Glutamatergic neuron (in vitro differentiated cells): Measurements from ENCODE around the gene ABCA12. TPM values are rescaled to one million over a fixed set of nuclear protein-coding genes. Genes with fewer than 3 reads are reported as not detected.

Source experiments
- DNase-seq: peaks from one replicate; pipeline ENCODE4 v3.0.0; 2022
- H3K27ac Mint-ChIP-seq: one replicate; pipeline ENCODE4 v1.8.0; 2020; ENCODE audit warnings: mild to moderate bottlenecking, mixed read lengths, inconsistent platforms; ENCODE audit not compliant: unreplicated experiment
- H3K27me3 Mint-ChIP-seq: one replicate; pipeline ENCODE4 v1.8.0; 2020; ENCODE audit warnings: mild to moderate bottlenecking, moderate library complexity, mixed read lengths, inconsistent platforms; ENCODE audit not compliant: unreplicated experiment
- H3K36me3 Mint-ChIP-seq: one replicate; pipeline ENCODE4 v1.8.0; 2020; ENCODE audit warnings: mild to moderate bottlenecking, mixed read lengths, inconsistent platforms; ENCODE audit not compliant: unreplicated experiment
- H3K4me1 Mint-ChIP-seq: one replicate; pipeline ENCODE4 v1.8.0; 2020; ENCODE audit warnings: mild to moderate bottlenecking, low read depth, mixed read lengths, inconsistent platforms; ENCODE audit not compliant: unreplicated experiment
- H3K4me3 Mint-ChIP-seq: one replicate; pipeline ENCODE4 v1.8.0; 2020; ENCODE audit warnings: mild to moderate bottlenecking, mixed read lengths, inconsistent platforms; ENCODE audit not compliant: unreplicated experiment
- H3K9me3 Mint-ChIP-seq: one replicate; pipeline ENCODE4 v1.8.0; 2020; ENCODE audit warnings: mild to moderate bottlenecking, moderate library complexity, mixed read lengths, inconsistent platforms; ENCODE audit not compliant: unreplicated experiment
- total RNA-seq: library from RNA; stranded (reverse); fragmentation: NEBNext Ultra II Directional; extraction: Animal tissue kit (Norgen Biotek cat#: 25700); gene quantifications from one replicate; pipeline ENCODE4 v1.2.1, GENCODE V29; 2021; ENCODE audit not compliant: unreplicated experiment
- TF ChIP-seq, protein P1 (sequence below): fragments of 200-600 bp; sonication (generic); IDR thresholded peaks from one replicate; pipeline ENCODE4 v1.5.0; 2021; ENCODE audit not compliant: partially characterized antibody, unreplicated experiment

ABCA12 gene
- total RNA-seq, 1 donor from 2014 or later: 0.37 TPM

DNA sequence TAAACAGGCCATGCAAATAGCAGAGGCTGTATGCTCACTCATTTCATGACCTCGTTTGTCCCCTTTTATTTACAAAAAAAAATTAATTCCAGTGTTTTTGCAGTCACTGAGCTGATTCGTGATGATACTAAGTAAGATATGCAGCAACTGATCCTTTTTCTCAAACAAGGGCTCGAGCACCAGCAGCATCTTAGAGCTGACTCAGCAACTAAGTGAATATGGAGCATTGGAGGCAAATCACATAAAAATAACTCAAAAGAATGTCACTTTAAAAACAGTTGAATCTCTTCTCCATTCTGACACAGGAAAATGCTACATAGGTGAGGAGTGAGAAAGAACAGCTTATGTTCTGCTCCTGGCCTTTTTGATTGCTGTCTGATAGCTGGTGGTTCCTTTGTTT, 152.8 kb downstream of the ABCA12 start:
- Mint-ChIP-seq H3K27ac (no peak overlapping the region), H3K36me3 (no peaks in the 10 kb centered on the region), H3K4me1 (peaks cover 8% of the 10 kb centered on the region), H3K27me3 (no peaks in the 10 kb centered on the region), H3K4me3 (no peak overlapping the region), H3K9me3 (no peaks in the 10 kb centered on the region)
- TF ChIP-seq, protein P1, sequence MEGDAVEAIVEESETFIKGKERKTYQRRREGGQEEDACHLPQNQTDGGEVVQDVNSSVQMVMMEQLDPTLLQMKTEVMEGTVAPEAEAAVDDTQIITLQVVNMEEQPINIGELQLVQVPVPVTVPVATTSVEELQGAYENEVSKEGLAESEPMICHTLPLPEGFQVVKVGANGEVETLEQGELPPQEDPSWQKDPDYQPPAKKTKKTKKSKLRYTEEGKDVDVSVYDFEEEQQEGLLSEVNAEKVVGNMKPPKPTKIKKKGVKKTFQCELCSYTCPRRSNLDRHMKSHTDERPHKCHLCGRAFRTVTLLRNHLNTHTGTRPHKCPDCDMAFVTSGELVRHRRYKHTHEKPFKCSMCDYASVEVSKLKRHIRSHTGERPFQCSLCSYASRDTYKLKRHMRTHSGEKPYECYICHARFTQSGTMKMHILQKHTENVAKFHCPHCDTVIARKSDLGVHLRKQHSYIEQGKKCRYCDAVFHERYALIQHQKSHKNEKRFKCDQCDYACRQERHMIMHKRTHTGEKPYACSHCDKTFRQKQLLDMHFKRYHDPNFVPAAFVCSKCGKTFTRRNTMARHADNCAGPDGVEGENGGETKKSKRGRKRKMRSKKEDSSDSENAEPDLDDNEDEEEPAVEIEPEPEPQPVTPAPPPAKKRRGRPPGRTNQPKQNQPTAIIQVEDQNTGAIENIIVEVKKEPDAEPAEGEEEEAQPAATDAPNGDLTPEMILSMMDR: no peak
- DNase-seq: no peak

DNA sequence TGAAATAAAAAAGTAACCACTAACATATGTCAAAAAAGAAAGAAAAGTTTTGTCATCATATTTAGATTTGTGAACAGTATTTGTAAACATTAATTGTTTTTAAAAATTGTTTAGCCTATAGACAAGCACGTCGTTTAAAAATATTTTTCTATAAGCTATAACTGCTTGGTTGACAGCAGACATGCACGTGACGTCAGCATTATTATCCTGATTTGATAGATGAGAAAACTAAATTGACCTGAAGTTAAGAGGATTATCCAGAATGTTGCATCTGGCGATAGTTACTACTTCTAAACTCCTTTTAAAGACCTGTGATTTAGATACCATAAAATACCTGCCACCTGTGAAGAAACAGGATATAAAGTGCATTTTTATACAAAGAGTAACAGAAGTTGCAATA, 172.0 kb downstream of the ABCA12 start:
- no peaks in the 10 kb centered on the region for H3K27me3 Mint-ChIP-seq
- peaks cover 3% of the 10 kb centered on the region for H3K9me3 Mint-ChIP-seq
- H3K4me1 Mint-ChIP-seq: no peaks in the 10 kb centered on the region
- no peak overlapping the region for H3K27ac Mint-ChIP-seq
- no peak overlapping the region for H3K4me3 Mint-ChIP-seq
- peaks cover 21% of the 10 kb centered on the region for H3K36me3 Mint-ChIP-seq
- no peak for DNase-seq
- TF ChIP-seq, protein P1: no peak

DNA sequence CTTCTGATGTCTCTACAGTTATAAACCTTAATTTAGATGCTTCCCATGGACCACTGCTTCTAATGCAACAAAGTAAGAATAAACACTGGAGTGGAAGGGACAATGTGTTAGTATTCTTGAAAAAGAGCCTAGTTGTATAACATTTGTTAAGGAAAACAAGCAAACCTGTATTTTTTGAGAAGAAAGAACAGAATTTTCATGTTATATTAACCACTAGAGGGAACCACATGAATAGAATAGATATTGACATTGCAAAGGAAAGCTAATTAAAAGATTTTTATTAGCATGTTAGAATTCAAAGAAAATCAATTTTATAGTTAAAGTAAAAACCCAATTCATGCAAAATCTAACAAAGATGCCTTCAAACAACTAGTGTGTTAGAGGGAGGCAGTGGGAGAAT, 177.7 kb downstream of the ABCA12 start:
- TF ChIP-seq, protein P1: peak; percentile 37
- H3K27ac Mint-ChIP-seq: no peak overlapping the region
- no peaks in the 10 kb centered on the region for H3K4me1 Mint-ChIP-seq
- no peak overlapping the region for H3K4me3 Mint-ChIP-seq
- no peak for DNase-seq
- H3K9me3 Mint-ChIP-seq: peaks cover 3% of the 10 kb centered on the region
- H3K36me3 Mint-ChIP-seq: peaks cover 21% of the 10 kb centered on the region
- H3K27me3 Mint-ChIP-seq: no peaks in the 10 kb centered on the region

DNA sequence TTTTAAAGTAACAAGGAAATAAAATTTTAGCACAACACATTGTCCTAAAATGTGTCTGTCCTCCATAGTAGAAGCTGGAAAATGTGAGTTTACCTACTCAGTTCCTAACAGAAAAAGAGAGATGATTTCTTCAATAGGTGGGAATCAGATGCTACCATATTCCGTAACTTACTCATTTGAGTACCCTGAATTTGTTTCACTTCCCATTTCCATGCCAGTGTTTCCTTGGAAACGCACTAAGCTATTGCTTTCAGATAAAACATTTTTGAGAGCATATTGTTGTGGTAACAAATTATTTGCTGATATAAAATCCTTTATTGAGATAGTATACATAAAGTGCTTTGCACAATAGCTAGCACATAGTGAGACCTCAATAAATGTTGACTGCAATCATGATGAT, 191.5 kb downstream of the ABCA12 start:
- H3K4me3 Mint-ChIP-seq: no peak overlapping the region
- H3K27ac Mint-ChIP-seq: no peak overlapping the region
- H3K4me1 Mint-ChIP-seq: no peaks in the 10 kb centered on the region
- TF ChIP-seq, protein P1: no peak
- DNase-seq: no peak
- no peaks in the 10 kb centered on the region for H3K36me3 Mint-ChIP-seq
- no peaks in the 10 kb centered on the region for H3K9me3 Mint-ChIP-seq
- H3K27me3 Mint-ChIP-seq: no peaks in the 10 kb centered on the region

DNA sequence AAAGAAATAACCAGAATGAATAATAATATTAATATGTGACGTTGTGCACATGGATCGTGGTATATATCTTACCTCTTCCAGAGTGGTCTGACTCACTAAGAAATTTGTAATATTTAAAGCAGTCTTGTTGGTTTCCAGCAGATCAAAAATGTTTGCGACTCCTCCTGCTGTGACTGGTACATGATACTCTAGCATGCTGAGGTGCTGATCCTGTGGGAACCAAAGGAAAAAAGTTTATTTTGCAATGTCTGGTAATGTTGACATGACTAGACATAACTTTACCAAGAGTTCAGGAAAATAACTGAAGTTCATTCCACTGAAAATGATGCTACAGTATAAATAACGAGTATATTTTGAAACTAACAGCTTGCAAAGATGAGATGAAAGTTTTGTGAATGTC, 204.4 kb downstream of the ABCA12 start:
- H3K9me3 Mint-ChIP-seq: no peaks in the 10 kb centered on the region
- H3K36me3 Mint-ChIP-seq: no peaks in the 10 kb centered on the region

More for the DNA sequence above, 204.4 kb downstream of the ABCA12 start:
- Mint-ChIP-seq H3K4me3 (no peak overlapping the region), H3K27ac (no peak overlapping the region), H3K27me3 (peaks cover 2% of the 10 kb centered on the region), H3K4me1 (no peaks in the 10 kb centered on the region)
- TF ChIP-seq, protein P1: no peak
- no peak for DNase-seq
